ENCODE results near the gene RAP2B.
"Not testable (repeated sequence)": the region's sequence is repeated elsewhere in the genome, so short reads cannot be mapped to it uniquely, and the experiment has no call there.

The RAP2B gene

GRCh38 chr3:153180860-153181372, 18.9 kb downstream of the RAP2B start:
- no peak for TF ChIP-seq CTCF (IDR thresholded peaks at IDR 0.05; ENCODE audit: low read depth, low read length)
- Histone ChIP-seq H3K9me3 (no peaks in the 10 kb centered on the region), H3K27me3 (no peaks in the 10 kb centered on the region), H3K36me3 (no peaks in the 10 kb centered on the region), H3K4me1 (no peaks in the 10 kb centered on the region), H3K4me3 (ENCODE audit: low read depth, low read length) (no peak overlapping the region)
- DNase-seq: no peak

DNA sequence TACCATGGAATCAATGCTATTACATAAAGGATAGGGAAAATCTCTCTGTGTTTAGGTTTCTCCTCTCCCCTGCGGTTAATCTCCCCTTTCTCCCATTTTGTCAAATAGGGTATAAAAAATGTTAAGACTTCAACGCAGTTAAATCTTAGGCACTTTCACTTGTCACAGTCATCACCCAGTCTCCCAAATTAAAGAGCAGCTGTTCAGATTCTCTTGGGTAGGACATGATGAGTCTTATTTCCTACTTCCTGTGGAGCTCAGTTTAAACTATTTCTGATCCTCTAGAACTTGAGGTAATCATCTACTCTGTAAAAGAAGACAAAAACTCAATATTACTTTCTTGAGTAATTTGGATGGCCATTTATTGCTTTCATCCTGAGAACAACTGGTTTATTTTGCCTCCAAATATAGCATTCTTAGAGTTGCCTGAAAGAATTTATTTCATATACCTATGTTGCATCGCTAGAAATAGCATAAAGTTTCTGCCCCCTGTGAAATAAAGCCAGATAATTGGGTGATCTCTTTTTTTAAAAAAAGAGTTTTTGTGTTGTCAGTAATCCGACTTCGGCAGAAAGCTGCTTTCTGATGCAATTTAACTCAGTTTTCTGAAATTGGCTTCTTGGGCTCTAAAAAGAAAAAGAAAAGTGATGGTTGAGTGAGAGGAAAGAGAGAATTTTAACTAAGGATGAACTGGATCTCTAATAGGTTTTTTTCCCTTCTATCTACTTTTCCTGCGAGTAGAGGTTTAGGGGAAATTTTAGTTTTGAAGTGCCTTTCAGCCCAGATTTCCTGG, 20.7 kb downstream of the RAP2B start:
- no peaks in the 10 kb centered on the region for H3K36me3 ChIP-seq
- H3K4me1 ChIP-seq: no peaks in the 10 kb centered on the region
- H3K4me3 ChIP-seq (ENCODE audit: low read depth, low read length): no peak overlapping the region
- H3K9me3 ChIP-seq: no peaks in the 10 kb centered on the region
- no peaks in the 10 kb centered on the region for H3K27me3 ChIP-seq
- TF ChIP-seq CTCF (IDR thresholded peaks at IDR 0.05; ENCODE audit: low read depth, low read length): no peak
- DNase-seq: no peak

DNA sequence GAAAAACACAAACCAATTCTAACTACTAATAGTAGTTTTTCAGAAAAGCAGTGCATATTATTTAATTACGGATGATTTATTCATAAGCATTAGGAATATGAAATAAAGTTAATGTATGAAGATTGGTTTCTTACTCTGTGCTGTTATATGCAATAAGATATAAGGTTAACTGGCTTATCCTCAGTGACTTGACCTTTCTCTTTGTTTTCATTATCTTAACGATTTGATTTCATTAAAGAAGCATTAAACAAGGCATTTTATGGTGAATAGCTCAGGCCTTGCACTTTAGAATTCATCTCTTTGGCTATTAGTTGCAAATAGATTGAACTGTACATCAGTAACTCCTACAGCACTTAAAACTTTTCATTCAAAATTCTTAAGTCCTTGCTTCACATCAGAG, 28.9 kb downstream of the RAP2B start:
- no peak for TF ChIP-seq CTCF (IDR thresholded peaks at IDR 0.05; ENCODE audit: low read depth, low read length)
- H3K4me3 ChIP-seq (ENCODE audit: low read depth, low read length): no peak overlapping the region
- no peaks in the 10 kb centered on the region for H3K27me3 ChIP-seq
- DNase-seq: no peak
- H3K9me3 ChIP-seq: no peaks in the 10 kb centered on the region
- H3K36me3 ChIP-seq: no peaks in the 10 kb centered on the region
- no peaks in the 10 kb centered on the region for H3K4me1 ChIP-seq

GRCh38 chr3:153192327-153192726, 30.3 kb downstream of the RAP2B start:
- no peaks in the 10 kb centered on the region for H3K27me3 ChIP-seq
- no peaks in the 10 kb centered on the region for H3K36me3 ChIP-seq
- TF ChIP-seq CTCF (IDR thresholded peaks at IDR 0.05; ENCODE audit: low read depth, low read length): no peak
- H3K4me1 ChIP-seq: no peaks in the 10 kb centered on the region
- DNase-seq: no peak
- no peaks in the 10 kb centered on the region for H3K9me3 ChIP-seq
- H3K4me3 ChIP-seq (ENCODE audit: low read depth, low read length): no peak overlapping the region

DNA sequence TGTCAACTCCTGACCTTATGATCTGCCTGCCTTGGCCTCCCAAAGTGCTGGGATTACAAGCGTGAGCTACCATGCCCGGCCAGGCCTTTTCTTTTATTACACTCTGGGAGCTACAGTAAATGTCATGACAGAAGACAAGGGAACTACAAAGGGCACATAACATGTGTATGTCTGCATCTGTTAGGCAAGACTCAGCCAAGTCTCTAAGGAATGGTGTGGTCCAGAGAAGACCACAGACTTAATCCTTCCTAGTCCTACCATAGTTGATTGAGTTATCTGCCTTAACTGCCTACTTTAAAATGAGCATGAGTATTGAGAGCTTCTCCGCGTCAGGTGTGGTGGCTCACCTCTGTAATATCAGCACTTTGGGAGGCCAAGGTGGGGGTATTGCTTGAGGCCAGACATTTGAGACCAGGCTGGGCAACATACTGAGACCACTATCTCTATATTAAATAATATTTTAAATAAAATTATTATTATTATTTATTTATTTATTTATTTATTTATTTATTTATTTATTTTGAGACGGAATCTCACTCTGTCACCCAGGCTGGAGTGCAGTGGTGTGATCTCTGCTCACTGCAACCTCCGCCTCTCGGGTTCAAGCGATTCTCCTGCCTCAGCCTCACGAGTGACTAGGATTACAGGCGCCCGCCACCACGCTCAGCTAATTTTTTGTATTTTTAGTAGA, 31.9 kb downstream of the RAP2B start:
- not testable (repeated sequence) for H3K9me3 ChIP-seq; H3K36me3 ChIP-seq; H3K4me1 ChIP-seq; DNase-seq; H3K4me3 ChIP-seq (ENCODE audit: low read depth, low read length); H3K27me3 ChIP-seq

DNA sequence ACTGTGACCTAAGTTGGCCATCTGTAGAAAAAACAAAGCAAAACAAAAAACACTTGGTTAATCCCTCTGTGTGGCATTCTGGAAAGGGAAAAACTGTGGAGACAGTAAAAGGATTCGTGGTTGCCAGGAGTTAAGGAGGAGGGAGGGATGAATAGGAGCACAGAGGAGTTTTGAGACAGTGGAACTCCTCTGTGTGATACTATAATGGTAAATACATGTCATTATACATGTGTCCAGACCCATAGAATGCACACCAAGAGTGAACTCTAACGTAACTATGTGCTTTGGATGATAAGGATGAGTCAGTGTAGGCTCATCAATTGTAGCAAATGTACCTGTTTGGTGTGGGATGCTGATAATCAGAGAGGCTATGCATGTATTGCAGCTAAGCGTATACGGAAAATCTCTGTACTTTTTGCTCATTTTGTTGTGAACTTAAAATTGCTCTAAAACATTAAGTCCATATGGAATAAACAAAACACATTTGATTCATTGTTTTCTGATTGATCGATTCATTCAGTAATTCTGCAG, 33.4 kb downstream of the RAP2B start:
- H3K36me3 ChIP-seq: no peaks in the 10 kb centered on the region
- H3K4me3 ChIP-seq (ENCODE audit: low read depth, low read length): no peak overlapping the region
- H3K9me3 ChIP-seq: no peaks in the 10 kb centered on the region
- DNase-seq: no peak
- no peaks in the 10 kb centered on the region for H3K4me1 ChIP-seq
- no peak for TF ChIP-seq CTCF (IDR thresholded peaks at IDR 0.05; ENCODE audit: low read depth, low read length)
- no peaks in the 10 kb centered on the region for H3K27me3 ChIP-seq
